ENCODE measurements around the gene RDH16. TPM values are rescaled to one million over a fixed set of nuclear protein-coding genes. Genes with fewer than 3 reads are reported as not detected.
"Not testable (repeated sequence)": the region's sequence is repeated elsewhere in the genome, so short reads cannot be mapped to it uniquely, and the experiment has no call there.

The RDH16 gene
- polyA plus RNA-seq, 1 donor = 0.57 TPM

DNA sequence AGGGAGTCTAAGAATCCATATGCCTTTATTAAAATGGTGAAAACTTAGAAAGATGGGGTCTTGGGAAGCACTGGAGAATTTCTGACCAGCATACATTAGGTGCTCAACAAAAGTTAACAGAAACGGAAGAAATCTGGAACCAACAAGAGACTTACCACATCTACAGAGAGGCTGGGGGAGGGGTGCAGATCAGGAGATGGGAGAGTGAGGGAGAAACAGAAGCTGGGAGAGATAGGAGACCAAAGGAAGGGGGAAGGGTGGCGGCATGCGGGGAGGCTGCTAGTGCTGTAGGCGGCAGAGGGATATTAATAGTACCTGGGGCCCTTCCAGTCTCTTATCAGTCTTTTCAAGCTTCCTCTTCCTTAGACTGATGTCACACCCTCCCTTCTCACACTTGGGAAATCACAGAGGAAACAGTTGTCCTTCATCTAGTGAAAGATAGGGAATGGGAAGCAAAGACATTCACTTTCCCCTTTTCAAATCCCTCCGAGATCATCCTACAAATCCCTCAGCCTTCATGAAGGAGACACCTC lies 30.9 kb upstream of the RDH16 start:
- no peak for DNase-seq

DNA sequence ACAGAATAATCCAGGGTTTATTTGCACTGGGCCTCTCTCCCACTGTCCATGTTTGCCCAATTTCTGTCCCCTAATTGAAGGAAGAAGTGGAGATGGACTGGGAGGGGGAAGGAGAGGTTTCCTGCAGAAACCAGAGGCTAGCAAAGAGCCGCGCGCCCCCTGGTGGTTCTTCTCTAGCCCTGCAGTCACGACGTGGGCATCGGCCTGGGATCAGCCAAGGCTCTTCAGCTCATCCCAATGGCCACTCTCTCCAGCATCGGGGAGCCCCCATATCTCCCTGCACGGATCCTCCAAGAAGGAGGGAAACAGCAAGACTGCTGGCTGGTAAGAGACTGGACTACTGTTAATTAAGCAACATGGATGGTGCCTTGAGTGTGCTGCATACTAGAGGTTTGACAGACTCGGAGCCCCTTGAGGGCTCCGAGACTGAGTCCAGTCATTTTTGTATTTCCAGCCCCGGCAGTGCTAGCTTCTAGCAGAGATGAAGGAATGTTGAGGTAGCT lies 30.2 kb upstream of the RDH16 start:
- peak; percentile 66 for DNase-seq

DNA sequence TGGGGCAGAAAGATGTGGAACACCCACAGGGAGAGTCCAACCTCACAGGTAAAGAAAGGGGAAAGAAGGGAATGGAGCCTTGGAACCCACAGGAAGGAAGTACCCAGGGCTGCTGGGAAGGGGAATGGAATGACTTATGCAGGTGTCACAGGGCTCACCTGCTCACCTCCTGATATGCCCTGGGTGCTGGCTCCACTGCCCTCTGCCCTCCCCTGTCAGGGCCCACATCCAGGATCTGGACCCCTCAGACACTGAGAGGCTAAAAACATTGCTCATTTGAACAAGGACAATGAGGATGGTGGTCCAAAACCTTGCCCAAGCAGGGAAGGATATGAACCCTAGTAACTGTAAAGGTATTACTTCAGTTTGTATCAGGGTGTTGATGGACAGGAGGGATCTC lies 29.6 kb upstream of the RDH16 start:
- no peak for DNase-seq

DNA sequence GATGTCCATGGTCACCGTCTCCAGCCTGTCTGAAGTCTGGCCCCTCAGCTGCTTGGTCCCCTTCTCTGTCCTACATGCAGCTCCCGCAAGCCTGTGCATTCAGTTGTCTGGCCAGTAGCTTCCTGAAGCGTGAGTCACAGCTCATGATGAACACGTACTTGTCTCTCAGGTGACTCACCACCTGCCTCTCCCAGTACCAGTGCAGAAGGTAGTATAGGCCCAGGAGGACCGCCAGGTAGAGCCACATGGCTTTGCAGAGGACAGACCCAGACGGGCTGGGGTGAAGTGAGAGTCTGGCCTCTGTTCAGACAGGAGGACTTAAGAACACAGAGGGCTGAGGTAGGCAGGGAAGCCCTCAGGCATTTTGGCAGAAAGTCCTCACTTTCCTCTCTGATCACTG lies 28.3 kb upstream of the RDH16 start:
- not testable (repeated sequence) for DNase-seq

- DNase-seq = no peak
Measured at GRCh38 chr12:56983386-56983785, 26.0 kb upstream of the RDH16 start.

DNA sequence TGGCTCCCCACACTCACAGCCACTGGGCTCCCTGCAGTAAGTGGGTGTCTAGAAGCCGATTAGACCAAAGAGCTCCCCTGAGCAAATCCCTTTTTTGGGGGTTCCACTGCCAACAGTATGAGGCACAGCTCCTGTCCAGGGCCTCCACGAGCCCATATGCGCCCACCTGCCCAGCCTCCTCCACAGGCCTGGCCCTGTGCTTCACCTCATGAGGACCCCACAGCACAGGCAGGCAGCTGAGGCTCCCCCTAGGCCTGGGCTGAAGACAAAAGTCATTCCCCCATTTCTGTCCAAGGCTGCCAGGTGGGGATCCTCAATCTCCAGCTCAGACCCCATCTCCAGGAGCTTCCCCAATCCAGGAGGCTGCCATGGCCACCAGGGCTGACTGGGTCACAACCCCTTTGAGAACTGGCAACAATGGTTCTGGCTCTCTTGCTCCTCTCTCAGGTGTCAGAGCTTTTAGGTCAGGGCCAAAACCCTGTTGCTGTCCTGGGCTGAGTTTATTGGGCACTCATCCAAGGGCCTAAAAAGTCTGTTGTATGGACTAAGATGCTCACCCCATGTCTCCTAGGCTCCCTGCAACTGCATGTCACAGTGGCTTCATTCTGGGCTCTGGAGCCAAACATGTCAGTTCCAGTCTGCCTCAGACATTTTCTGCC lies 25.3 kb upstream of the RDH16 start:
- DNase-seq = not testable (repeated sequence)

DNA sequence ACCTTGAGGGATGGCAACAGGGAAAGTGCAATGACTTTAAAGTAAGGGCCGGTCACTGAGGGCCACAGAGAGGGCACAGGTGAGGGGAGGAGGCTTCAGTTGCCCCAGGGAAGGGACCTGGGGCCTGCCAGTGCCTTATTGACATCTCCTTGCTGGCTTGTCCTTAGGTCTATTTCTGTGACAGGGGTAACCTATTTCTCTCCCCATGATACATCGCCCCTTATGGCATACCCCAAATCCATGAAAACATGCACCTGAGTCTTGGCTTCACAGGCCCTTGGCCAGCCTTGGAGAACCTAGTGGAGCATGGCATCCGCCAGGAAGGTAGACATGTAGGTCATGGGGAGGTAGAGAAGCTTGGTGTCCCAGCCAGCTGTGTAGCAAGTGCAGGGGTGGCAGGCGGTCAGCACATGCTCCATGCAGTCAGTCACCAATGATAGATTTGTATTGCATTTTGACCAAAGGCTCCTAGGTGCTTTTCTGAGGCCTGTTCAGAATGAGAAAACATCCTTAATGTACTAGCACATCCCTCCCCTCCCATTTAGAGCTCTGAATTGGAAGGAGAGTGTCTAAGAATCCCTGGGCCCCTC lies 23.6 kb upstream of the RDH16 start:
- no peak for DNase-seq

GRCh38 chr12:56980268-56980667 lies 22.9 kb upstream of the RDH16 start:
- DNase-seq = no peak

DNA sequence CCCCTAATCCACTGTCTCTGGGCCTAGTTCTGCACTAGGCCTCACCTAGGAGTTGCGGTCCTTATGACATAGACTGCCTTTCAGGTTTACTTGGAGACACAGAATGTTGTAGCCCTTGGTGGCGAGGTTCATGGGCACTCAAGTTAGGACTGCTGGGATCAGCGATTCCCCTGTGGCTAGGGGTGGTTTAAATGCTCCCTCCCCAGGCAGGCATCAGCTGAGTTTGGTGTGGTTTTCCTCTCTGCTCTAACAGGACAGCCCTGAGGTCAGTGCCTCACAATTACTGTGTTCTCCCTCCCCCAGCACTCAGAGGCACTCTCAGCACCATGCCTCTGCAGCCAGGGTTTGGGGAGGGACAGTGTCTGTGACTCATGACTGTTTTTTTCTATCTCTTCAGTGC lies 22.2 kb upstream of the RDH16 start:
- DNase-seq = no peak

DNA sequence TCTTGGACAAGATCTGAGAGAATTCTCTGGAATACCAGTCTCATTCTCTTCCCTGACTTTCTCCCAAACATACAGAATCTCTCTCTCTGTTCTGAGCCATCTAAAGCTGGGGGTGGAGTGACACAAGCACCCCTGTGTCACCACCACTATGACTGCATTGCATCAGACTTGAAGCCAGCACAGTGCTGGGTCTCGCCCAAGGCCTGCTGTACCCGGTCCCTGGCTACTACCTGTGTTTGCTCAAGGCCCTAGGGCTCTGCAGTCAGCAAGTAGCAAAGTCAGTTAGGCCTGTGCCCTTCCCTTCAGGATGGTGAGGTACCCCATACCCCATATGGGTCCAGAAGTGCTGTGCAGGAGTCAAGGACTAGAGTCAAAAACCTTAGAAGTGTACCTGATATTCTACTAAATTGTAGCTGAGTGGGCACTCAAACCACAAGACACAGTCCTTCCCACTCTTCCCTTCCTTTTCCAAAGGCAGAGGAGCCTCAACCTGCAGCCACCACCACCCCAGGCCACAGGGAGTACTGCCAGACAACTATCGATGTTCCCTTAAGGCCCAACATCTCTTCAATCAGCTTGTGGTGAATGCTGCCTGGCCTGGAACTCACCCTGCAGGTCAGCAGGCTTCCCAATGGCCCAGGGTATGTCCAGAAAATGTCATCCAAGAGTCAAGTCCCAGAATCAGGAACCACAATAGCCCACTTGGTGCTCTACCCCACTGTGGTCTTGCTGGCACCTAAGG lies 21.2 kb upstream of the RDH16 start:
- DNase-seq = no peak

- not testable (repeated sequence) for DNase-seq
Measured at GRCh38 chr12:56977361-56977760, 20.0 kb upstream of the RDH16 start.

GRCh38 chr12:56974224-56974623 lies 16.8 kb upstream of the RDH16 start:
- not testable (repeated sequence) for DNase-seq

GRCh38 chr12:56968910-56969309 lies 11.5 kb upstream of the RDH16 start:
- not testable (repeated sequence) for DNase-seq

DNA sequence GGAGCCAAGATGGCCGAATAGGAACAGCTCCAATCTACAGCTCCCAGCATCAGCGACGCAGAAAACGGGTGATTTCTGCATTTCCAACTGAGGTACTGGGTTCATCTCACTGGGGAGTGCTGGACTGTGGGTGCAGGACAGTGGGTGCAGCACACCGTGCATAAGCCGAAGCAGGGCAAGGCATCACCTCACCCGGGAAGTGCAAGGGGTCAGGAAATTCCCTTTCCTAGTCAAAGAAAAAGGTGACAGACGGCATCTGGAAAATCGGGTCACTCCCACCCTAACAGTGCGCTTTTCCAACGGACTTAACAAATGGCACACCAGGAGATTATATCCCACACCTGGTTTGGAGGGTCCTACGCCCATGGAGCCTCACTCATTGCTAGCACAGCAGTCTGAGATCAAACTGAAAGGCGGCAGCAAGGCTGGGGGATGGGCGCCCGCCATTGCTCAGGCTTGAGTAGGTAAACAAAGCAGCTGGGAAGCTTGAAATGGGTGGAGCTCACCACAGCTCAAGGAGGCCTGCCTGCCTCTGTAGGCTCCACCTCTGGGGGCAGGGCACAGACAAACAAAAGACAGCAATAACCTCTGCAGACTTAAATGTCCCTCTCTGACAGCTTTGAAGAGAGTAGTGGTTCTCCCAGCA lies 8.7 kb upstream of the RDH16 start:
- DNase-seq = not testable (repeated sequence)

DNA sequence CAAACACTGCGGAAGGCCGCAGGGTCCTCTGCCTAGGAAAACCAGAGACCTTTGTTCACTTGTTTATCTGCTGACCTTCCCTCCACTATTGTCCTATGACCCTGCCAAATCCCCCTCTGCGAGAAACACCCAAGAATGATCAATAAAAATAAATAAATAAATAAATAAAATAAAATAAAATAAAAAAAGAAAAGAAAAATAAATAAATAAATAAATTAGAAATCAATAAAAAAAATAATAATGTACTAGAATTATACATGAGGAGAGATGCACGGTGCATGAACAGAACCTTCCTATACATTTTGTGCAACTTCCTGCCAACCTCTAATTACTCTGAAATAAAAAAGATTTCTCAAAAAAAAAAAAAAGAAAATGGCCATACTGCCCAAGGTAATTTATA lies 7.7 kb upstream of the RDH16 start:
- DNase-seq = not testable (repeated sequence)

GRCh38 chr12:56963557-56963956 lies 6.1 kb upstream of the RDH16 start:
- not testable (repeated sequence) for DNase-seq

DNA sequence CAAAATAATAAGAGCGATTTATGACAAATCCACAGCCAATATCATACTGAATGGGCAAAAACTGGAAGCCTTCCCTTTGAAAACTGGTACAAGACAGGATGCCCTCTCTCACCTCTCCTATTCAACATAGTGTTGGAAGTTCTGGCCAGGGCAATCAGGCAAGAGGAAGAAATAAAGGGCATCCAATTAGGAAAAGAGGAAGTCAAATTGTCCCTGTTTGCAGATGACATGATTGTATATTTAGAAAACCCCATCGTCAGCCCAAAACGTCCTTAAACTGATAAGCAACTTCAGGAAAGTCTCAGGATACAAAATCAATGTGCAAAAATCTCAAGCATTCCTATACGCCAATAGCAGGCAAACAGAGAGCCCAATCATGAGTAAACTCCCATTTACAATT lies 4.8 kb upstream of the RDH16 start:
- DNase-seq = not testable (repeated sequence)

- no peak for DNase-seq
Measured at GRCh38 chr12:56958422-56958821, 1.0 kb upstream of the RDH16 start.

DNA sequence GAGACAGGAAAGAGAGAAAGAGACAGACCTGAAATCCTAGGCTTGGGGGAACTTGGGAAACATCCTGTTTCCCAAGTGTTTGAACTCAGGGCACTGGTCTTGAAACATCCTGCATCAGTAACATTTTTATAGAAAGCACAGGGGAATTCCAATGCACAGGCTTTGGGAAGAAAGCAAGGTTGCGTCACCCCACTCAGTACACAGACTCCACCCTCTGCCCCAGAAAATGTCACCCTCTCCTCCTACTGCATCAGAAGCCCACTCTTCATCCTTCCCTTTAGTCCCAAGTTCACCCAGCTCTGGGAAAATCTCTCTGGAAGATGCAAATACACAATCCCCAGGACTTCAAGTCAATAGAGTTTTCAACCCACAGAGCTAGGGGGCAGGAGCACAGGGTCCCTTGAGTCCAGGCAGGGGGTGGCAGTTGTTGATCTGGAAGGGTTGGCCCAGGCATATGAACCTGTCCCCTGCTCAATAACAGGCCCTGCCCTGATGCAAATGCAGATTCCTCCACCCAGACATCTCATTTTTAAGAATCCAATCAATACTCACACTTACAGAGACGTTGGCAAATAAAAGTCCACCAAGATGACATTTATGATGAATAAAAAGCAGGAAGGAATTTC lies 1.7 kb downstream of the RDH16 start:
- no peak for DNase-seq

GRCh38 chr12:56954958-56955355 lies 2.5 kb downstream of the RDH16 start:
- DNase-seq = no peak

- DNase-seq = no peak
Measured at GRCh38 chr12:56954057-56954957, 3.1 kb downstream of the RDH16 start.

Measured in hindlimb muscle (tissue), 1 donor.